Suprapubic skin (tissue), 4 donors: Measurements from ENCODE around the gene EML4. TPM values are rescaled to one million over a fixed set of nuclear protein-coding genes. Genes with fewer than 3 reads are reported as not detected.
"Not testable (repeated sequence)": the region's sequence is repeated elsewhere in the genome, so short reads cannot be mapped to it uniquely, and the experiment has no call there.

Experiments used
- DNase-seq, 2 donors: peaks; one replicate each; pipeline ENCODE4 v3.0.0-alpha.2; 2019; ENCODE audit warnings: low spot score in 2 of 2
- H3K27ac ChIP-seq: fragments of 200-600 bp; sonication (generic); one replicate; pipeline ENCODE4 v1.5.1; 2019
- H3K27me3 ChIP-seq: fragments of 200-600 bp; sonication (generic); one replicate; pipeline ENCODE4 v1.5.1; 2019
- H3K36me3 ChIP-seq: fragments of 200-600 bp; sonication (generic); one replicate; pipeline ENCODE4 v1.5.1; 2019
- H3K4me1 ChIP-seq: fragments of 200-600 bp; sonication (generic); one replicate; pipeline ENCODE4 v1.5.1; 2019
- H3K4me3 ChIP-seq: fragments of 200-600 bp; sonication (generic); one replicate; pipeline ENCODE4 v1.5.1; 2019; ENCODE audit warnings: mild to moderate bottlenecking
- H3K9me3 ChIP-seq: fragments of 200-600 bp; sonication (generic); one replicate; pipeline ENCODE4 v1.5.1; 2019
- CTCF ChIP-seq, 2 donors: fragments of 200-600 bp in 1 of 2; fragments of 450-650 bp in 1 of 2; sonication (generic) in 1 of 2; IDR thresholded peaks; one replicate each; pipeline ENCODE4 v1.5.1; 2016 to 2019; ENCODE audit warnings: antibody characterized with exemption in 2 of 2, mild to moderate bottlenecking in 1 of 2, moderate library complexity in 1 of 2
- EP300 ChIP-seq: sonication (generic); formaldehyde crosslinking; IDR thresholded peaks from one replicate; pipeline ENCODE4 v1.6.1; 2017; ENCODE audit warnings: antibody characterized with exemption
- POLR2A ChIP-seq, 2 donors: fragments of 450-650 bp; IDR thresholded peaks; one replicate each; pipeline ENCODE4 v1.6.1; 2017; ENCODE audit warnings: antibody characterized with exemption in 2 of 2, mild to moderate bottlenecking in 2 of 2, moderate library complexity in 2 of 2
- POLR2AphosphoS5 ChIP-seq, 3 donors: sonication (generic); formaldehyde crosslinking; IDR thresholded peaks; one replicate each; pipeline ENCODE4 v1.6.1; 2017; ENCODE audit warnings: antibody characterized with exemption in 3 of 3
- WGBS: methylation state at CpG from one replicate; pipeline ENCODE4 v1.1.5; 2018; 5-methylcytosine and 5-hydroxymethylcytosine counted together
- total RNA-seq, 4 donors: library from RNA; depleted of rRNA; stranded (reverse); fragments of >200 nt; gene quantifications; one replicate each; pipeline ENCODE4 v1.1.0, GENCODE V29; 2016

The EML4 gene
- total RNA-seq, 4 donors from 2014 or later, result 38.9 to 67.1 (median 43.3) TPM

- WGBS, result 58% methylated on average over 5 of the region's 11 CpGs
- no peak for DNase-seq
- TF ChIP-seq POLR2A (IDR thresholded peaks at IDR 0.05) (no peak), EP300 (no peak), CTCF (IDR thresholded peaks at IDR 0.05) (no peak), POLR2AphosphoS5 (IDR thresholded peaks at IDR 0.05) (no peak)
- H3K4me1 ChIP-seq, result peaks cover 22% of the 10 kb centered on the region
- no peak overlapping the region for H3K4me3 ChIP-seq
- H3K27me3 ChIP-seq, result no peaks in the 10 kb centered on the region
- H3K27ac ChIP-seq, result peak overlapping the region; percentile 26
- peaks cover 30% of the 10 kb centered on the region for H3K36me3 ChIP-seq
- no peaks in the 10 kb centered on the region for H3K9me3 ChIP-seq
These were observed 173.7 kb downstream of the EML4 start for GRCh38 chr2:42342795-42343241.

- no peaks in the 10 kb centered on the region for H3K9me3 ChIP-seq
- H3K27ac ChIP-seq, result no peak overlapping the region
- no peak overlapping the region for H3K4me3 ChIP-seq
- peaks cover 31% of the 10 kb centered on the region for H3K36me3 ChIP-seq
- H3K4me1 ChIP-seq, result peaks cover 22% of the 10 kb centered on the region
- TF ChIP-seq CTCF (IDR thresholded peaks at IDR 0.05), result no peak
- no peak for TF ChIP-seq POLR2A (IDR thresholded peaks at IDR 0.05)
- TF ChIP-seq POLR2AphosphoS5 (IDR thresholded peaks at IDR 0.05), result no peak
- no peak for TF ChIP-seq EP300
- no peaks in the 10 kb centered on the region for H3K27me3 ChIP-seq
- WGBS, result 95% methylated on average over 4 of the region's 4 CpGs
- no peak for DNase-seq
These were observed 176.8 kb downstream of the EML4 start for GRCh38 chr2:42345986-42346385.

GRCh38 chr2:42346856-42347255, 177.7 kb downstream of the EML4 start:
- Histone ChIP-seq H3K36me3 (peaks cover 39% of the 10 kb centered on the region), H3K4me1 (peaks cover 15% of the 10 kb centered on the region)
- 98% methylated on average over 6 of the region's 6 CpGs for WGBS
- not testable (repeated sequence) for DNase-seq, H3K27me3 ChIP-seq, H3K4me3 ChIP-seq, H3K9me3 ChIP-seq, H3K27ac ChIP-seq

GRCh38 chr2:42347518-42347917, 178.4 kb downstream of the EML4 start:
- peaks cover 46% of the 10 kb centered on the region for H3K36me3 ChIP-seq
- not testable (repeated sequence) for H3K27me3 ChIP-seq, DNase-seq, H3K4me3 ChIP-seq, H3K4me1 ChIP-seq, H3K27ac ChIP-seq, H3K9me3 ChIP-seq
- WGBS, result 93% methylated on average over 12 of the region's 12 CpGs

- DNase-seq, result no peak
- peaks cover 49% of the 10 kb centered on the region for H3K36me3 ChIP-seq
- H3K9me3 ChIP-seq, result no peaks in the 10 kb centered on the region
- H3K27me3 ChIP-seq, result no peaks in the 10 kb centered on the region
- H3K4me1 ChIP-seq, result peaks cover under 1% of the 10 kb centered on the region
- 98% methylated on average over 8 of the region's 8 CpGs for WGBS
- no peak overlapping the region for H3K27ac ChIP-seq
- no peak overlapping the region for H3K4me3 ChIP-seq
- TF ChIP-seq POLR2AphosphoS5 (IDR thresholded peaks at IDR 0.05) (no peak), EP300 (no peak), CTCF (IDR thresholded peaks at IDR 0.05) (no peak), POLR2A (IDR thresholded peaks at IDR 0.05) (no peak)
These were observed 179.1 kb downstream of the EML4 start for GRCh38 chr2:42348113-42348805.

GRCh38 chr2:42350434-42351063, 181.4 kb downstream of the EML4 start:
- Histone ChIP-seq H3K9me3 (no peaks in the 10 kb centered on the region), H3K27me3 (no peaks in the 10 kb centered on the region), H3K4me1 (no peaks in the 10 kb centered on the region), H3K27ac (no peak overlapping the region), H3K4me3 (no peak overlapping the region), H3K36me3 (peaks cover 44% of the 10 kb centered on the region)
- DNase-seq, result no peak
- 75% methylated on average over 3 of the region's 3 CpGs for WGBS
- TF ChIP-seq POLR2A (IDR thresholded peaks at IDR 0.05) (no peak), POLR2AphosphoS5 (IDR thresholded peaks at IDR 0.05) (no peak), CTCF (IDR thresholded peaks at IDR 0.05) (no peak), EP300 (no peak)
